Measurements from ENCODE around the gene BSCL2.
"Not testable (repeated sequence)": the region's sequence is repeated elsewhere in the genome, so short reads cannot be mapped to it uniquely, and the experiment has no call there.

Gene BSCL2

DNA sequence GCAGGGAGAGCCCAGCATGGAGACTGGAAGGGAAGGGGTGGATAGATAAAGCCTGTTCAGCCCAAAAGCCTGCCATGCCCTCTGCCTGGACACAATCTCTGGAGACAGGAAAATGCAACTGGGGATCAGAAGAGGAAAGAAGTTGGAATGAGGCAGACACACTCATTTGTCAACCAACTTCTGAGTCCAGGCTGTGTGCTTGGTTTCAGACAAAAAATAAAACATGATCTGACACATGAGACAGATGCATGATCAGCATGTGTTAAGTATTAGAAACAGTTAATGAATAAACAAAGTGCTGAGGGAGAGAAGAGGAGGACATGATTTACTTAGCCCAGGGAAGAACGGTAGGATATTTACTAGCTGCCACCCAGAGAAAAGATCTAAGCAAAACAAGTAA is 18.7 kb downstream of the BSCL2 start:
- DNase-seq (ENCODE audit: low spot score) = no peak

DNA sequence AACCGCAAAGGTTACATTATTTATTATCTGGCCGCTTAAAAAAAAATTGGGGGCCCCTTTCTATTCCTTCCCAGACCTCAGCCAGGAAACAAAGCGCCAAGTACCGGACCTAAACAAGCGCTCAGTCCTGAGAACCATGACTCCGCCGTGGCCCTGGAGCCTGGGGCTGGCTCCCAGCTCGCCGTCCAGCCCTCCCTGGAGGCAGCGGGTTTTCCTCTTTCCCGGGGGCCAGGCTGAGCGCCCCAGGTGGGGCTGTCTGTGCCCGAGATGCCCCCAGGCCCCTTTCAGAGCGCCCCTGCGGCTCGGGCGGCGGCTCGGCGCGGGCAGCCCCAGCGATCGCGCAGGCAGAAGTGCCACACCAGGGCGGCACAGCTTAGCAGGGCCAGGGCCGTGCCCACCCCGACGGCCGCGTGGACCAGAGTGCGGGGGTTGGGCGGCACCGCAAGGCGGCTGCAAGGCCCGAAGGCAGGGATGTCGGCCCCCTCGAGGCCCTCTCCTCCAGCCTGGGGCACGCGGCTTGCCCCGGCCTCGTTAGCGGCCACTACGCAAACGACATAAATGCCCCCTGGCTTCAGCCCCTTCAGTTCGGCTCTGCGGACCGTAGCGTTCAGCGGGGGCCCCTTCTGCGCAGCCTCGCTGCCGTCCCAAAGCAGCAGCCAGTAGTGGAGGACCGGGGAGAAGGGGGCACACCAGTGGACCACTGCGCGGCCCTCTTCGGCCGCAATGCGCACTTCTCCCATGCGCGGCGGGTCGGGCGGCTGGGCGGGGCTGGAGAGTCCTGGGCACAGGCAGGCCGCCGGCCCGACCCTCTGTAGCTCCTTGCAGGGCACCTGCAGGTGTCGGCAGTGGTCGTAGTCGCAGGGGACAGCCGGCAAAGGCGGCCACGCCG is 19.5 kb downstream of the BSCL2 start:
- no peak for DNase-seq (ENCODE audit: low spot score)

DNA sequence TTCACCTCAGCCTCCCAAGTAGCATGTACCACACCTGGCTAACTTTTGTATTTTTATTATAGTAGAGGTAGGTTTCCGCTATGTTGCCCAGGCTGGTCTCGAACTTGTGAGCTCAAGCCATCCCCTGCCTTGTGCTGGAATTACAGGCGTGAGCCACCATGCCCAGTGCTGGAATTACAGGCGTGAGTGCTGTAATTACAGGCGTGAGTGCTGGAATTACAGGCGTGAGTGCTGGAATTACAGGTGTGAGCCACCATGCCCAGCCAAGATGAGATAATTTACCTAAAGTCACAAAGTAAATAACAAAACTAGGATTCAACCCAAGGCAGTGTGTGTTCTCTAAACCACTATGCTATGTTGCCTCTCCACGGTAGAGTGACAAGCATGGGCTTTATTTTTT is 24.7 kb downstream of the BSCL2 start:
- no peak for DNase-seq (ENCODE audit: low spot score)

- peak; percentile 64 for DNase-seq (ENCODE audit: low spot score)
Observed at GRCh38 chr11:62680825-62681240, 26.4 kb downstream of the BSCL2 start.

- DNase-seq (ENCODE audit: low spot score) = peak; percentile 88
Observed at GRCh38 chr11:62678770-62679696, 28.2 kb downstream of the BSCL2 start, which contains the start of gene UBXN1. TSS of gene UBXN1 (minus strand) at chr11:62679073. CDS start at chr11:62678923, 150 bp downstream.

DNA sequence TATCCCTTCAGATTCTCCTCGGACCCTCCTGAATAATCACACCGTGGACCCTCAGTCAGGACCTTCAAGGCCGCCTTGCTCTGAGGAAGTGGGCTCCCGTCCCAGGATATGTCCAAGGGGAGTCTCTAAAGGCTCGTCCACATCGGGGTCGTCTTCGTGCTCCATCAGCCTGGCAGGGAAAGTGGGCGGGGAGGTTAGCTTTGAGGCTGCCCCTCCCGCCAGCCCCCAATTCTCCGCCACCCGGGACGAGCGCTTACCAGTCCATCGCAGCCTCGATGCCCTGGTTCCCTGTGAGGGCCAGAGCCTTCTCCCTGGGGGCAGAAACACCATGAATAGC is 28.8 kb downstream of the BSCL2 start:
- DNase-seq (ENCODE audit: low spot score) = no peak

DNA sequence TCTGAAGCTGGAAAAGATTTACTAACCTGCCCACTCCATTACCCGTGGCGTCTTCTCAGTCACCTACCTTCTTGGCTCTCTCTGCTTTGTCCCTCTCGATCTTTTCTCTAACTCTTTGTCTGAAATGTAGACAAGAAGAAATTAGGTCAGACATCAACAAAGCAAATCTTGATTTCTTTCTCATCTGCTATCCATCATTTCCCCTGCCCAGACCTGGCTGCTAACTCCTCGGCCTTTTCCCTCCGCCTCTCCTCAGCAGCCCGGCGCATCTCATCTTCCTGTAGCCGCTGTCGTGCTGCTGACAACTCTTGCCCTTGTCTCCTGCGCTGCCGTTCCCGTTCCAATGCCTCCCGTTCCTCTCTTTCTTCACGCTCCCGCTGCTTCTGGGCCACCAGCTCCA is 29.5 kb downstream of the BSCL2 start:
- DNase-seq (ENCODE audit: low spot score) = no peak

DNA sequence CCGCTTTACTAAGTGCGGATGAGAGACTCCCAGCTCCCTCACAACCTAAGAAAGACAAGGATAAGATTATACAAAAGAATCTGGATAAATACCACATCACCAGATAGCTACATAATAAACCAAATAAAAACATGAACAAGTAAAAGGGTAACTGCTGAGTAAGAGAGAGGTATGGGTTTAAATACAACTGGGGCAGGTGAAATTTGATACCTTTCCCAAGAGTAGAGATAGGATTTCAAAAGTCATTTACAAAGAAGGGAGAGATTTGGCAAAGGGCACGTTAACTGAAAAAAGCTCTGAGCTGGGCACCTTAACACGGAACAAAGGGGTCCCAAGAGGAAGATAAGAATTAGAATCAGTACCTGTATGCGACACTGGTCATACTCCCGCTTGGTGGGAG is 30.1 kb downstream of the BSCL2 start:
- no peak for DNase-seq (ENCODE audit: low spot score)

DNA sequence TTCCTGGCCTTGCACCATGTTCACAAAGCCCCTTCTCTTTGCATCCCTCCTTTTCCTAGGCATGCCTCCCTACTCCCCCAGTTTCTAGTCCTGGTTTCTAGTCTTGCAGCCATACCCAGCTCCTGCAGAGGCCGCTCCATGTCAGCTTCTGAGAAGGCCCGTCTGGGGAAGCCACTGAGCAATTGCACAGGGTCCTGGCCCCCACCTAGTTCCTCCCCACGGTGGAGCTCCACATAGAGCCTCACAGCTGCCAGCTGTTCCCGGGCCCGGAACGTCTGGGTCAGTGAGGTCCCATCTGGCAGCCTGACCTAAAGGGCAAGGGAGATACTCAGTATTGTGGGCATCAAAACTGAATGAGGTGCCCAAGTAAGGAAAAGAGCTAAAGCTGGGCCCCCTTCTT is 30.5 kb downstream of the BSCL2 start:
- no peak for DNase-seq (ENCODE audit: low spot score)

GRCh38 chr11:62675415-62675814 is 31.8 kb downstream of the BSCL2 start:
- not testable (repeated sequence) for DNase-seq (ENCODE audit: low spot score)

GRCh38 chr11:62673196-62673525 is 34.1 kb downstream of the BSCL2 start:
- no peak for DNase-seq (ENCODE audit: low spot score)

DNA sequence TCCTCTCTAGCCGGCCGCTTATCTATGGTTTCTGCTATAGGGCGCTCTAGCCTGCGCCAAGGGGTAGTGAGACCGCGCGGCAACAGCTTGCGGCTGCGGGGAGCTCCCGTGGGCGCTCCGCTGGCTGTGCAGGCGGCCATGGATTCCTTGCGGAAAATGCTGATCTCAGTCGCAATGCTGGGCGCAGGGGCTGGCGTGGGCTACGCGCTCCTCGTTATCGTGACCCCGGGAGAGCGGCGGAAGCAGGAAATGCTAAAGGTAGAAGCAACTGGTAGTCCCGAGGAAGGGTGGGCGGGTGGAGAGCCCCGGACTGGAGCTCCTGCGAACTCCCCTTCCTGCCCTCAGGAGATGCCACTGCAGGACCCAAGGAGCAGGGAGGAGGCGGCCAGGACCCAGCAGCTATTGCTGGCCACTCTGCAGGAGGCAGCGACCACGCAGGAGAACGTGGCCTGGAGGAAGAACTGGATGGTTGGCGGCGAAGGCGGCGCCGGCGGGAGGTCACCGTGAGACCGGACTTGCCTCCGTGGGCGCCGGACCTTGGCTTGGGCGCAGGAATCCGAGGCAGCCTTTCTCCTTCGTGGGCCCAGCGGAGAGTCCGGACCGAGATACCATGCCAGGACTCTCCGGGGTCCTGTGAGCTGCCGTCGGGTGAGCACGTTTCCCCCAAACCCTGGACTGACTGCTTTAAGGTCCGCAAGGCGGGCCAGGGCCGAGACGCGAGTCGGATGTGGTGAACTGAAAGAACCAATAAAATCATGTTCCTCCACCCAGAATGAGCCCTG is 35.4 kb downstream of the BSCL2 start, which contains the start of the genes LBHD1 and UQCC3:
LBHD1 (minus strand) TSS at position 660 of the 782 bp plus-strand sequence. CDS start 2,236 bp downstream, outside the sequence.
UQCC3 (plus strand) TSS at position 66 of the 782 bp plus-strand sequence; CDS start at position 139, 73 bp downstream.
- DNase-seq (ENCODE audit: low spot score) = peak; percentile 87

GRCh38 chr11:62671236-62671607 is 36.0 kb downstream of the BSCL2 start:
- DNase-seq (ENCODE audit: low spot score) = no peak

- no peak for DNase-seq (ENCODE audit: low spot score)
Observed at GRCh38 chr11:62669420-62670161, 37.6 kb downstream of the BSCL2 start.

DNA sequence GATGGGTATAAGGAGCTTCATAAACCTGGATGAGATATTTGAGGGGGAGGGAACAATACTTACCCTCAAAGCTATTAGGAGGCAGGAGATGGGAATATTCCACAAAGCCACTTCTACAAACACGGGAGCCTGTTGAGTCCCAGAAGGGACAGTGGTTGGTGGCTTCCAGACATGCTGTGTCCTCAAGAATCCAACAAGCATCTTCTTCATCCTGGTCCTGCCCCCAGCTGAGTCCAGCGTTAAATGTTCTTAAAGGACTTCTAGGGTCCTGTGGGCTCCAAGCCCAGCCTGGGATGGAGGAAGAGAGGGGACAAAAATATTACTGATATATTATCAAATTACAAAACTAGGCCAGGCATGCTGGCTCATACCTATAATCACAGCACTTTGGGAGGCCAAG is 39.8 kb downstream of the BSCL2 start:
- DNase-seq (ENCODE audit: low spot score) = no peak

DNA sequence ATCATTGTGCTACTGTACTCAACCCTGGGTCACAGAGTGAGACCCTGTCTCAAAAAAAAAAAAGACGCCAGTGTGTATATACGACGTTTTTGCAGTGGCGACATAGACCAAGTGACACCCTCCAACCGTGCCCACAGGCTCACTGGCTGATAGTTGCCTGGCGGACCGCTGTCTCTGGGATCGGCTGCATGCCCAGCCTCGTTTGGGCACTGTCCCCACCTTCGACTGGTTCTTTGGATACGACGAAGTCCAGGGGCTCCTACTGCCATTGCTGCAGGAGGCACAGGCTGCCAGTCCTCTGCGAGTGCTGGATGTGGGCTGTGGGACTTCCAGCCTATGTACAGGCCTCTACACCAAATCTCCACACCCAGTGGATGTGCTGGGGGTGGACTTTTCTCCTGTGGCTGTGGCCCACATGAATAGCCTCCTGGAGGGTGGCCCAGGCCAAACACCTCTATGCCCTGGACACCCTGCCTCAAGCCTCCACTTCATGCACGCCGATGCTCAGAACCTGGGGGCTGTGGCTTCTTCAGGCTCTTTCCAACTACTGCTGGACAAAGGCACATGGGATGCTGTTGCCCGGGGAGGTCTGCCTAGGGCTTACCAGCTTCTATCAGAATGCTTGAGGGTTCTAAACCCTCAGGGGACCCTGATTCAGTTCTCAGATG is 40.8 kb downstream of the BSCL2 start:
- DNase-seq (ENCODE audit: low spot score) = no peak

DNA sequence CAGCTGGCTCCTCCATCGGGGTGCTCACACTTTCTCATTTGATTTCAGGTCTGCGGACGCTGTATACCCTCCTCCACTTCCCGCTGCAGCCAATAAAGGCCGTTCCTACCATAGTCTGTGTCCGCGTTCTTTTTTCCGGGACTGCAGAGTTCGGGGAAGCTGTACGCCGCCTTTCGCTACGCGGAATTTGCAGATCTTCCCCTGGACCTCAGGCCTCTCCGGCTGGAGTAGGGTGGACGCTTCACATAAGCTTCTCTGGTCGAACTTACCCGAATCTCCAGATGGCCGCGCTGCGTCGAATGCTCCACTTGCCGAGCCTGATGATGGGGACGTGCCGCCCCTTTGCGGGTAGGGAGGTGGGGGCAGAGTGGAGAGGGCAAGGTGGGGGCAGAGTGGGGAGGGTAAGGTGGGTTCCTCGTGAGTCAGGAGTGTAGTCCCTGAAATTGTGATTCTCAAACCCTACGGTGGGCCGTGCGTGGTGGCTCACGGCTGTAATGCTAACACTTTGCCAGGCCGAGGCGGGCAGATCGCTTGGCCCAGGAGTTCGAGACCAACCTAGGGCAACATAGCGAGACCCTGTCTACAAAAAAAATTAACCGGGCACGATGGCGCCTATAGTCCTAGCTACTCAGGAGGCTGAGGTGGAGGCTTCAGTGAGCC is 41.5 kb downstream of the BSCL2 start:
- DNase-seq (ENCODE audit: low spot score) = peak; percentile 56

- peak; percentile 94 for DNase-seq (ENCODE audit: low spot score)
Observed at GRCh38 chr11:62665075-62665598, 42.1 kb downstream of the BSCL2 start, which contains the start of the genes C11orf98 and CSKMT. TSS of gene C11orf98 (minus strand) at chr11:62665210. CDS start at chr11:62665169, 41 bp downstream. TSS of gene CSKMT (plus strand) at chr11:62665312. CDS start at chr11:62665880, 568 bp downstream.

- DNase-seq (ENCODE audit: low spot score) = no peak
Observed at GRCh38 chr11:62664405-62665074, 42.7 kb downstream of the BSCL2 start.

Measured in Ammon's horn (tissue), 1 donor.